HepG2 (cell line): ENCODE results near the gene RAD51AP1. TPM values are rescaled to one million over a fixed set of nuclear protein-coding genes. Genes with fewer than 3 reads are reported as not detected.

Source experiments
- ARNT2 ChIP-seq: sonication (generic); formaldehyde crosslinking; IDR thresholded peaks from 2 replicates; pipeline ENCODE4 v1.8.0; 2022; ENCODE audit warnings: mild to moderate bottlenecking, low read depth, missing genetic modification reagents, moderate library complexity
- CEBPZ ChIP-seq: IDR thresholded peaks from 2 replicates; pipeline ENCODE4 v1.6.1; 2012; ENCODE audit warnings: low read length, improper control_type of control experiment
- FLYWCH1 ChIP-seq: sonication (generic); formaldehyde crosslinking; IDR thresholded peaks from 2 replicates; pipeline ENCODE4 v1.8.1; 2023; ENCODE audit warnings: mild to moderate bottlenecking, missing genetic modification reagents
- FOXK1 ChIP-seq: sonication (generic); formaldehyde crosslinking; IDR thresholded peaks from 2 replicates; pipeline ENCODE4 v1.4.0; 2020; ENCODE audit warnings: low read depth, missing genetic modification reagents, borderline replicate concordance
- GFI1 ChIP-seq: sonication (generic); formaldehyde crosslinking; IDR thresholded peaks from 2 replicates; pipeline ENCODE4 v1.5.0; 2020; ENCODE audit warnings: missing genetic modification reagents, mild to moderate bottlenecking, borderline replicate concordance
- PRDM4 ChIP-seq: sonication (generic); formaldehyde crosslinking; IDR thresholded peaks from 2 replicates; pipeline ENCODE4 v1.9.0; 2021; ENCODE audit warnings: missing genetic modification reagents, borderline replicate concordance
- TBX2 ChIP-seq: sonication (generic); formaldehyde crosslinking; IDR thresholded peaks from 2 replicates; pipeline ENCODE4 v1.5.0; 2020; ENCODE audit warnings: missing genetic modification reagents, mild to moderate bottlenecking, borderline replicate concordance
- THAP11 ChIP-seq: IDR thresholded peaks from 2 replicates; pipeline ENCODE4 v1.6.1; 2016; ENCODE audit warnings: missing biosample characterization, missing genetic modification reagents
- ZMYM4 ChIP-seq: sonication (generic); formaldehyde crosslinking; IDR thresholded peaks from 2 replicates; pipeline ENCODE4 v1.8.1; 2023; ENCODE audit warnings: mild to moderate bottlenecking, missing genetic modification reagents
- ZNF589 ChIP-seq: sonication (generic); formaldehyde crosslinking; conservative IDR thresholded peaks from 2 replicates; pipeline ENCODE4 v1.8.0; 2022; ENCODE audit warnings: mild to moderate bottlenecking, moderate library complexity, missing genetic modification reagents
- polyA plus RNA-seq, 8 experiments: library from polyadenylated mRNA; depleted of rRNA in 3 of 8; stranded (reverse) in 7 of 8; unstranded in 1 of 8; fragments of >200 nt; fragmentation: Illumina TruSeq in 4 of 8; extraction: Trizol in 4 of 8; gene quantifications; 2 replicates each; pipeline versions ENCODE4 v1.2.1 to v1.2.3, GENCODE V29; 2011 to 2016; ENCODE audit warnings: low read depth in 4 of 8, missing spikeins in 1 of 8, mixed read lengths in 1 of 8; ENCODE audit not compliant: insufficient read depth in 1 of 8
- total RNA-seq, 5 experiments: library from RNA; depleted of rRNA; stranded (reverse); fragments of >200 nt; fragmentation: Illumina TruSeq; extraction: Trizol; gene quantifications; 2 replicates each; pipeline ENCODE4 v1.2.3, GENCODE V29; 2016; ENCODE audit warnings: low read depth in 1 of 5
- TF ChIP-seq, protein P1 (sequence below): sonication (generic); formaldehyde crosslinking; IDR thresholded peaks from 2 replicates; pipeline ENCODE4 v1.4.0; 2020; ENCODE audit warnings: low read depth, missing genetic modification reagents
- TF ChIP-seq, protein P2 (sequence below): sonication (generic); formaldehyde crosslinking; IDR thresholded peaks from 2 replicates; pipeline ENCODE4 v1.4.0; 2020; ENCODE audit warnings: mild to moderate bottlenecking, missing genetic modification reagents, borderline replicate concordance

Gene RAD51AP1
- total and polyA plus RNA-seq, 2 of the 13 experiments (the other 11 are each of a cell fraction or from before 2014, with no cell fraction given): 16.6 to 49.3 TPM

DNA sequence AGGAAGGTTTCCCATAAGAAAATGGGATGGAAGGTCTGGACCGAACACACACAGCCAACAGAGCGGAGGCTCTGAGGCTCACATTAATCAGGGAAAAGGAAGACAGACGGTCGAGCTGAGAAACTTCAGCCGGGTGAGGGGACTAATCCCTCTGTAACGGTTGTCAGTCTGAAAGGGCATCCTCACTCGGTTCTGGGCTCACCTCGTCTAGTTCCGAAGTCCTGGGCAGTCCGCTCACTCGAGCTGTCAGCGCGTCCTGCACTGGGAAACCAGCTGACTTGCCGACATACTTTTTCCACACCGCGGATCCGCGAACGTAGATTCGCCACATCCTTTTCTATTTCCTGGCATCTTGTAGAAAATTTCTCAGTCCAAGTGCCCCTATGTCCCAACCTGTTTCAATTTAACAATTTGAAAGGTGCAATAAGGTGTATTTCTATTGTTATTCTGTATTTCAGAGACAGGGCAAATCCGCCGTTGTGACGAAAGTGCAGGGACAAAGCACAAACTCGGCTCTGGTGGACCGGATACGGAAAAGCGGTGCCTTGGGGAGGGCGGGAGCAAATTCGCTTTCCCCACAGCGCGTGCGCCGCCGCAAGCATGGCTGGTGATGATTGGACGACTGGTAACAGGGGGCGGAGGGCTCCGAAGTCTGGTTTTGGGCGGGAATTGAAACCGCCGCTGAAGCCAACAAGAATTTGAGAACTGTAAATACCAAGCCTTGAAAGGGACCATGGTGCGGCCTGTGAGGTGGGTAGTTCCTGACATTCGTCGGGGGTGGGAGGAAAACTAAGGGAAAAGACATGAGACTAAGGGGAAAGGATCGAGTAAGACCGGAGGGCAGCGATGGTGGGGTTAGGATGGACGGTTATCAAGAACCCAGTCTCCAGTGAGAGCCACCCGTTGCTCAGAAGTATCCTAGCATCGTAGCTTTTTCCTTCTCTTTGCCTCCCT lies at the start of gene RAD51AP1 (continued):
- TF ChIP-seq CEBPZ (no peak), GFI1 (CRISPR knock-in tag) (peak; percentile 52), PRDM4 (0 out of 2 replicates have a peak, but pooled peaks have one; percentile 33), FLYWCH1 (CRISPR knock-in tag) (no peak), ZNF589 (peak; percentile 84), TBX2 (CRISPR knock-in tag) (peak; percentile 63; the same call in 1 of the 2 replicates), ZMYM4 (CRISPR knock-in tag) (peak; percentile 61; the same call in 1 of the 2 replicates), ARNT2 (CRISPR knock-in tag) (no peak), THAP11 (CRISPR knock-in tag) (peak; percentile 93), FOXK1 (CRISPR knock-in tag) (peak; percentile 84)
- TF ChIP-seq, protein P1, sequence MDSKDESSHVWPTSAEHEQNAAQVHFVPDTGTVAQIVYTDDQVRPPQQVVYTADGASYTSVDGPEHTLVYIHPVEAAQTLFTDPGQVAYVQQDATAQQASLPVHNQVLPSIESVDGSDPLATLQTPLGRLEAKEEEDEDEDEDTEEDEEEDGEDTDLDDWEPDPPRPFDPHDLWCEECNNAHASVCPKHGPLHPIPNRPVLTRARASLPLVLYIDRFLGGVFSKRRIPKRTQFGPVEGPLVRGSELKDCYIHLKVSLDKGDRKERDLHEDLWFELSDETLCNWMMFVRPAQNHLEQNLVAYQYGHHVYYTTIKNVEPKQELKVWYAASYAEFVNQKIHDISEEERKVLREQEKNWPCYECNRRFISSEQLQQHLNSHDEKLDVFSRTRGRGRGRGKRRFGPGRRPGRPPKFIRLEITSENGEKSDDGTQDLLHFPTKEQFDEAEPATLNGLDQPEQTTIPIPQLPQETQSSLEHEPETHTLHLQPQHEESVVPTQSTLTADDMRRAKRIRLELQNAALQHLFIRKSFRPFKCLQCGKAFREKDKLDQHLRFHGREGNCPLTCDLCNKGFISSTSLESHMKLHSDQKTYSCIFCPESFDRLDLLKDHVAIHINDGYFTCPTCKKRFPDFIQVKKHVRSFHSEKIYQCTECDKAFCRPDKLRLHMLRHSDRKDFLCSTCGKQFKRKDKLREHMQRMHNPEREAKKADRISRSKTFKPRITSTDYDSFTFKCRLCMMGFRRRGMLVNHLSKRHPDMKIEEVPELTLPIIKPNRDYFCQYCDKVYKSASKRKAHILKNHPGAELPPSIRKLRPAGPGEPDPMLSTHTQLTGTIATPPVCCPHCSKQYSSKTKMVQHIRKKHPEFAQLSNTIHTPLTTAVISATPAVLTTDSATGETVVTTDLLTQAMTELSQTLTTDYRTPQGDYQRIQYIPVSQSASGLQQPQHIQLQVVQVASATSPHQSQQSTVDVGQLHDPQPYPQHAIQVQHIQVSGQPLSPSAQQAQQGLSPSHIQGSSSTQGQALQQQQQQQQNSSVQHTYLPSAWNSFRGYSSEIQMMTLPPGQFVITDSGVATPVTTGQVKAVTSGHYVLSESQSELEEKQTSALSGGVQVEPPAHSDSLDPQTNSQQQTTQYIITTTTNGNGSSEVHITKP (CRISPR knock-in tag): no peak
- TF ChIP-seq, protein P2, sequence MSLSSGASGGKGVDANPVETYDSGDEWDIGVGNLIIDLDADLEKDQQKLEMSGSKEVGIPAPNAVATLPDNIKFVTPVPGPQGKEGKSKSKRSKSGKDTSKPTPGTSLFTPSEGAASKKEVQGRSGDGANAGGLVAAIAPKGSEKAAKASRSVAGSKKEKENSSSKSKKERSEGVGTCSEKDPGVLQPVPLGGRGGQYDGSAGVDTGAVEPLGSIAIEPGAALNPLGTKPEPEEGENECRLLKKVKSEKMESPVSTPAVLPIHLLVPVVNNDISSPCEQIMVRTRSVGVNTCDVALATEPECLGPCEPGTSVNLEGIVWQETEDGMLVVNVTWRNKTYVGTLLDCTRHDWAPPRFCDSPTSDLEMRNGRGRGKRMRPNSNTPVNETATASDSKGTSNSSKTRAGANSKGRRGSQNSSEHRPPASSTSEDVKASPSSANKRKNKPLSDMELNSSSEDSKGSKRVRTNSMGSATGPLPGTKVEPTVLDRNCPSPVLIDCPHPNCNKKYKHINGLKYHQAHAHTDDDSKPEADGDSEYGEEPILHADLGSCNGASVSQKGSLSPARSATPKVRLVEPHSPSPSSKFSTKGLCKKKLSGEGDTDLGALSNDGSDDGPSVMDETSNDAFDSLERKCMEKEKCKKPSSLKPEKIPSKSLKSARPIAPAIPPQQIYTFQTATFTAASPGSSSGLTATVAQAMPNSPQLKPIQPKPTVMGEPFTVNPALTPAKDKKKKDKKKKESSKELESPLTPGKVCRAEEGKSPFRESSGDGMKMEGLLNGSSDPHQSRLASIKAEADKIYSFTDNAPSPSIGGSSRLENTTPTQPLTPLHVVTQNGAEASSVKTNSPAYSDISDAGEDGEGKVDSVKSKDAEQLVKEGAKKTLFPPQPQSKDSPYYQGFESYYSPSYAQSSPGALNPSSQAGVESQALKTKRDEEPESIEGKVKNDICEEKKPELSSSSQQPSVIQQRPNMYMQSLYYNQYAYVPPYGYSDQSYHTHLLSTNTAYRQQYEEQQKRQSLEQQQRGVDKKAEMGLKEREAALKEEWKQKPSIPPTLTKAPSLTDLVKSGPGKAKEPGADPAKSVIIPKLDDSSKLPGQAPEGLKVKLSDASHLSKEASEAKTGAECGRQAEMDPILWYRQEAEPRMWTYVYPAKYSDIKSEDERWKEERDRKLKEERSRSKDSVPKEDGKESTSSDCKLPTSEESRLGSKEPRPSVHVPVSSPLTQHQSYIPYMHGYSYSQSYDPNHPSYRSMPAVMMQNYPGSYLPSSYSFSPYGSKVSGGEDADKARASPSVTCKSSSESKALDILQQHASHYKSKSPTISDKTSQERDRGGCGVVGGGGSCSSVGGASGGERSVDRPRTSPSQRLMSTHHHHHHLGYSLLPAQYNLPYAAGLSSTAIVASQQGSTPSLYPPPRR (CRISPR knock-in tag): no peak
